ENCODE data around the gene LRRC41. TPM values are rescaled to one million over a fixed set of nuclear protein-coding genes. Genes with fewer than 3 reads are reported as not detected.
A peak's percentile ranks its signal among the peaks of the same experiment; 100 is the strongest.
"Not testable (repeated sequence)": the region's sequence is repeated elsewhere in the genome, so short reads cannot be mapped to it uniquely, and the experiment has no call there.

LRRC41 gene
- total RNA-seq, 3 donors from 2014 or later, result 43.0 to 47.7 (median 45.8) TPM

- Mint-ChIP-seq H3K36me3 (ENCODE audit: insufficient read depth) (no peaks in the 10 kb centered on the region), H3K9me3 (no peaks in the 10 kb centered on the region), H3K27me3 (ENCODE audit: low read depth) (no peaks in the 10 kb centered on the region), H3K4me1 (ENCODE audit: low read depth) (peaks cover 10% of the 10 kb centered on the region), H3K4me3 (peak overlapping the region; percentile 92)
- peak; percentile 53 for DNase-seq
- ATAC-seq, result peak; percentile 77
Measured at GRCh38 chr1:46246548-46247435, 56.6 kb downstream of the LRRC41 start.

- DNase-seq; H3K9me3 Mint-ChIP-seq; ATAC-seq; H3K36me3 Mint-ChIP-seq (ENCODE audit: insufficient read depth); H3K27me3 Mint-ChIP-seq (ENCODE audit: low read depth): not testable (repeated sequence)
- Mint-ChIP-seq H3K4me1 (ENCODE audit: low read depth) (peaks cover 10% of the 10 kb centered on the region), H3K4me3 (peak overlapping the region; percentile 92)
Measured at GRCh38 chr1:46246136-46246535, 57.3 kb downstream of the LRRC41 start.

- Mint-ChIP-seq H3K4me1 (ENCODE audit: low read depth) (peaks cover 10% of the 10 kb centered on the region), H3K36me3 (ENCODE audit: insufficient read depth) (no peaks in the 10 kb centered on the region), H3K4me3 (peak overlapping the region; percentile 47), H3K9me3 (no peaks in the 10 kb centered on the region), H3K27me3 (ENCODE audit: low read depth) (no peaks in the 10 kb centered on the region)
- ATAC-seq (no peak), DNase-seq (no peak)
Measured at GRCh38 chr1:46244656-46245371, 58.6 kb downstream of the LRRC41 start.

- not testable (repeated sequence) for DNase-seq; H3K36me3 Mint-ChIP-seq (ENCODE audit: insufficient read depth); ATAC-seq; H3K27me3 Mint-ChIP-seq (ENCODE audit: low read depth); H3K4me3 Mint-ChIP-seq; H3K9me3 Mint-ChIP-seq
- H3K4me1 Mint-ChIP-seq (ENCODE audit: low read depth), result peaks cover 10% of the 10 kb centered on the region
Measured at GRCh38 chr1:46243831-46244230, 59.6 kb downstream of the LRRC41 start.

GRCh38 chr1:46242918-46243317, 60.5 kb downstream of the LRRC41 start:
- H3K36me3 Mint-ChIP-seq (ENCODE audit: insufficient read depth), result no peaks in the 10 kb centered on the region
- DNase-seq (no peak), ATAC-seq (no peak)
- peaks cover 10% of the 10 kb centered on the region for H3K4me1 Mint-ChIP-seq (ENCODE audit: low read depth)
- H3K27me3 Mint-ChIP-seq (ENCODE audit: low read depth), result no peaks in the 10 kb centered on the region
- no peaks in the 10 kb centered on the region for H3K9me3 Mint-ChIP-seq
- no peak overlapping the region for H3K4me3 Mint-ChIP-seq

GRCh38 chr1:46241733-46242132, 61.7 kb downstream of the LRRC41 start:
- not testable (repeated sequence) for H3K27me3 Mint-ChIP-seq (ENCODE audit: low read depth); ATAC-seq; H3K9me3 Mint-ChIP-seq; H3K4me1 Mint-ChIP-seq (ENCODE audit: low read depth); DNase-seq; H3K36me3 Mint-ChIP-seq (ENCODE audit: insufficient read depth); H3K4me3 Mint-ChIP-seq

- H3K4me1 Mint-ChIP-seq (ENCODE audit: low read depth), result not testable (repeated sequence)
Measured at GRCh38 chr1:46238865-46239264, 64.6 kb downstream of the LRRC41 start.

GRCh38 chr1:46236882-46237281, 66.5 kb downstream of the LRRC41 start:
- ATAC-seq (no peak), DNase-seq (no peak)
- H3K9me3 Mint-ChIP-seq, result no peaks in the 10 kb centered on the region
- H3K4me1 Mint-ChIP-seq (ENCODE audit: low read depth), result no peaks in the 10 kb centered on the region
- no peaks in the 10 kb centered on the region for H3K36me3 Mint-ChIP-seq (ENCODE audit: insufficient read depth)
- no peak overlapping the region for H3K4me3 Mint-ChIP-seq
- peaks cover 5% of the 10 kb centered on the region for H3K27me3 Mint-ChIP-seq (ENCODE audit: low read depth)

More at GRCh38 chr1:46238865-46239264, 64.6 kb downstream of the LRRC41 start:
- not testable (repeated sequence) for H3K27me3 Mint-ChIP-seq (ENCODE audit: low read depth); ATAC-seq; H3K4me3 Mint-ChIP-seq; H3K9me3 Mint-ChIP-seq; DNase-seq; H3K36me3 Mint-ChIP-seq (ENCODE audit: insufficient read depth)

- not testable (repeated sequence) for H3K4me1 Mint-ChIP-seq (ENCODE audit: low read depth); H3K4me3 Mint-ChIP-seq; DNase-seq; H3K36me3 Mint-ChIP-seq (ENCODE audit: insufficient read depth); H3K27me3 Mint-ChIP-seq (ENCODE audit: low read depth); H3K9me3 Mint-ChIP-seq; ATAC-seq
Measured at GRCh38 chr1:46231231-46231630, 72.2 kb downstream of the LRRC41 start.

Other genes with a start within 250 kb of the LRRC41 start
- 1 to 10 TPM; 1.3 to 1.7 (median 1.6) TPM for gene PIK3R3, start 171.0 kb downstream of the LRRC41 start, total RNA-seq
- gene TSPAN1, start 128.5 kb downstream of the LRRC41 start, total RNA-seq, result under 1 TPM; 0.23 to 0.37 (median 0.24) TPM
- not detected for gene P3R3URF, start 127.1 kb downstream of the LRRC41 start, total RNA-seq
- gene POMGNT1, start 105.2 kb downstream of the LRRC41 start, total RNA-seq, result 10 to 100 TPM; 60.5 to 73.5 (median 73.0) TPM
- not detected for gene LURAP1, start 100.3 kb downstream of the LRRC41 start, total RNA-seq
- 10 to 100 TPM; 24.5 to 32.8 (median 28.6) TPM for gene RAD54L, start 55.9 kb downstream of the LRRC41 start, total RNA-seq
- gene UQCRH, start 82 bp upstream of the LRRC41 start, total RNA-seq, result 100 to 1,000 TPM; 283 to 366 (median 338) TPM
- gene NSUN4, start 37.2 kb upstream of the LRRC41 start, total RNA-seq, result 10 to 100 TPM; 42.2 to 44.1 (median 44.0) TPM
- gene FAAH, start 90.7 kb upstream of the LRRC41 start, total RNA-seq, result 10 to 100 TPM in 1 of 3 donors, 1 to 10 TPM in 2; 7.5 to 10.4 (median 8.4) TPM
- gene DMBX1, start 186.2 kb upstream of the LRRC41 start, total RNA-seq, result not detected
- gene KNCN, start 248.0 kb upstream of the LRRC41 start, total RNA-seq, result not detected